ENCODE measurements around the gene HPCAL4.

GRCh38 chr1:39726600-39726999, 35.4 kb upstream of the HPCAL4 start:
- TF ChIP-seq CTCF (IDR thresholded peaks at IDR 0.05; ENCODE audit: low read length), result no peak
- TF ChIP-seq EZH2 (optimal IDR thresholded peaks at IDR 0.05; ENCODE audit: low read depth, low read length), result no peak
